ENCODE data around the gene TERT.
"Not testable (repeated sequence)": the region's sequence is repeated elsewhere in the genome, so short reads cannot be mapped to it uniquely, and the experiment has no call there.

The TERT gene

GRCh38 chr5:1330847-1331831 lies 36.3 kb upstream of the TERT start:
- DNase-seq, result no peak

GRCh38 chr5:1330146-1330846 lies 35.4 kb upstream of the TERT start:
- no peak for DNase-seq

GRCh38 chr5:1329111-1329579 lies 34.3 kb upstream of the TERT start:
- no peak for DNase-seq

- DNase-seq, result not testable (repeated sequence)
Measured at GRCh38 chr5:1328237-1329110, 33.6 kb upstream of the TERT start.

- DNase-seq, result not testable (repeated sequence)
Measured at GRCh38 chr5:1326901-1327756, 32.3 kb upstream of the TERT start.

DNA sequence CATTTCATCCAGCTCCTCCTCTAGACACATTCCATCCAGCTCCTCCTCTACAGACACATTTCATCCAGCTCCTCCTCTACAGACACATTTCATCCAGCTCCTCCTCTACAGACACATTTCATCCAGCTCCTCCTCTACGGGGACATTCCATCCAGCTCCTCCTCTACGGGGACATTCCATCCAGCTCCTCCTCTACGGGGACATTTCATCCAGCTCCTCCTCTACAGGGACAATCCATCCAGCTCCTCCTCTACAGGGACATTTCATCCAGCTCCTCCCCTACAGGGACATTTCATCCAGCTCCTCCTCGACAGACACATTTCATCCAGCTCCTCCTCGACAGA lies 31.6 kb upstream of the TERT start:
- not testable (repeated sequence) for DNase-seq

DNA sequence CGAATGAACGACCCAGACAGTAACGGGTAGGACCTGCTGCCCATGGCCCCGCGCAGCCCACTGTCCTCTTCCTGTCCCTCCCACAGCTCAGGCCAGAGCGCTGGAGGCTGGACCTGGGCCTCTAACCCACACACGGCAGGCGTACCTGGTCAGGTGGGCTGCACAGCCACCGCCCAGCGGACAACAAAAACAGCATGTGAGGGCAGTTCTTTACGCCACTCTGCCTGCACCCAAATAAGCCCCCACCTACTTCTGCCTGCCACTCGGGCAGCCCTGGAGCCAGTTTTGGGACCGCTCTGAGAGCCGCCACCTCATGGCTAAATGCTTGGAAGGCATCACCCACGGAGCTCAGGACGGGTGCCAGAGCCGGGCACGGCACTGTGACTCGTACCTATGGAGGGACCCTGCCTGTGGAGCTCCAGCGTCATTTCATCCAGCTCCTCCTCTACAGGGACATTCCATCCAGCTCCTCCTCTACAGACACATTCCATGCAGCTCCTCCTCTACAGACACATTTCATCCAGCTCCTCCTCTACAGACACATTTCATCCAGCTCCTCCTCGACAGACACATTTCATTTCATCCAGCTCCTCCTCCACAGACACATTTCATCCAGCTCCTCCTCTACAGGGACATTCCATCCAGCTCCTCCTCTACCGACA lies 31.1 kb upstream of the TERT start:
- DNase-seq, result no peak

DNA sequence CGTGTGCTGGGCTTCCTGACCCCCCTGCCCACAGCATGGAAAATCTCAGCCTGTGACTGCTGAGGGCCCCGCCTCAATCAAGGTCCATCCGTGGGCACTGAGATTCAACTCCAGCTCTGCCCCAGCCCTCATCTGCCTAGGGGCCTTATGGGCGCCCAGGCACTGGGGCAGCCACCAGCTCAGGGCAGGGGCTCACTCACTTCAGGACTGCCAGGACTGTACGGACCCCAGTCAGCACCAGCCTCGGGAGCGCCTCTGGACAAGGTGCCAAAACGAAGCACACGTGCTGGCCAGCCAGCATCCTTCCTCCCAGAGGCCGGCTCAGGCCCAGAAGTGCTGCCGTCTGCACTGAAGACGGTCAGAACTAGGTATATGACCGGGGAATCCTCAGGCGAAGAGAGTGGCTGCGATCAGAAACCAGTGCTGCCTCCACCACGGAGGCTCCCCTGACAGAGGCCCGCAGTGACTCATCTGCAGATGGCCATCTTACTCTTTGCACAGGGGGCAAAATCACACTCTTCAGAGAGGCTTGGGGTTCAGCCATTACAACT lies 30.4 kb upstream of the TERT start:
- DNase-seq, result no peak

GRCh38 chr5:1324719-1325190 lies 29.9 kb upstream of the TERT start:
- DNase-seq, result no peak

GRCh38 chr5:1324301-1324700 lies 29.4 kb upstream of the TERT start:
- no peak for DNase-seq

DNA sequence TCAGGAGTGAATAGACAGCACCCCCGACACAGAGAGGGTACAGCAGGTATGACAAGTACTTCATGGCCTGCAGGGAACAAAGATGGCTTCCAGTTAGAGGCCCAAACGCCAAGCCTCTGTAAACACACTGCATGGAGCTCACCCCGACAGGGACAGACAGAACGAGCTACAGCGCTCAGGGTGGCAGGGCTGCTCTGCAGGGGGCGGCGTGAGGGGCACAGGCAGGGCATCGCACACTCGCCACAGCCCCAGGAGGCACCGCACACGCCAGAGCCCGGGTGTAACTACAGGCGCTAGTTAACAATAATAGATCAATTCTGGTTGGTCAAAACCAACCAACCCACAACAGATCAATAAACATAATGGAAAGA lies 28.9 kb upstream of the TERT start:
- no peak for DNase-seq

- no peak for DNase-seq
Measured at GRCh38 chr5:1322955-1323802, 28.3 kb upstream of the TERT start.

DNA sequence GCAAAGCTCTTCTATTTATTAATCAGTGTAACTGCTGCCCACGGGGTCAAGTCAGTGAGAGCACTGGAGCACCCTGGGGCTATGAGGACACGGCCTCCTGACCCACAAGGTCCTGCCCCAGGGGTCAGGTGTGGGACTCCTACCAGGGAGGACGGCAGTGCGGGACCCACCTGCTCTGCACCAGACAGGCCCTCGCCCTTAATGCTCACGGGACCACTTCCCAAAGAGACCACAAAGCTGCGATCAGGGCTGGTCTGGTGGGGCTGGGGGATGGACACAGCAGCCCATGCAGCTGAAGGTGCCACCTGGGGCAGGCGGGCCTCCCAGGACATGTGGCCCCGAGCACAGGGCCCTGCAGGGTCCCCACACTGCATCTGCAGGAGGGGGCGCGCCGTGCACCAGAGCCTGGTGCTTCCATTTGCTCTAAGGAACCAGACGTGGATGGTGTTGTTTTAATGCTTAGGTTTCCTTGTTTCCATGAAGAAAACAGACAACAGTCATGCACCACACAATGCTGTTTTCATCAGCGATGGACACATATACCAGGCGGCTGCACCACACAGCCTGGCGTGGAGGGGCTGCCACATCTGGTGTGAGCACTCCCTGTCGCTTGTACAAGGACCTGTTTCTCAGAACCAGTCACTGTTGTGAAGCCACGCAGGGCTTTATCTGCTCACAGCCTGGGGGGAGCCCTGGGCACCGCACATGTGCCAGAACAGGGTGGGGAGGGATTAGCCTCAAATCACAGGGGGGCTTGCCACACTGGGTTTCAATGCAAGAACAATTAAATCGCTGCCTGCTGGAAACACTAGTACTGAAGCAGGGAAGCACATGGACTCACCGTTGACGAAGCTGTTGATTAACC lies 27.4 kb upstream of the TERT start:
- DNase-seq, result no peak

- DNase-seq, result no peak
Measured at GRCh38 chr5:1321576-1321975, 26.7 kb upstream of the TERT start.

- no peak for DNase-seq
Measured at GRCh38 chr5:1320436-1321344, 25.8 kb upstream of the TERT start.

DNA sequence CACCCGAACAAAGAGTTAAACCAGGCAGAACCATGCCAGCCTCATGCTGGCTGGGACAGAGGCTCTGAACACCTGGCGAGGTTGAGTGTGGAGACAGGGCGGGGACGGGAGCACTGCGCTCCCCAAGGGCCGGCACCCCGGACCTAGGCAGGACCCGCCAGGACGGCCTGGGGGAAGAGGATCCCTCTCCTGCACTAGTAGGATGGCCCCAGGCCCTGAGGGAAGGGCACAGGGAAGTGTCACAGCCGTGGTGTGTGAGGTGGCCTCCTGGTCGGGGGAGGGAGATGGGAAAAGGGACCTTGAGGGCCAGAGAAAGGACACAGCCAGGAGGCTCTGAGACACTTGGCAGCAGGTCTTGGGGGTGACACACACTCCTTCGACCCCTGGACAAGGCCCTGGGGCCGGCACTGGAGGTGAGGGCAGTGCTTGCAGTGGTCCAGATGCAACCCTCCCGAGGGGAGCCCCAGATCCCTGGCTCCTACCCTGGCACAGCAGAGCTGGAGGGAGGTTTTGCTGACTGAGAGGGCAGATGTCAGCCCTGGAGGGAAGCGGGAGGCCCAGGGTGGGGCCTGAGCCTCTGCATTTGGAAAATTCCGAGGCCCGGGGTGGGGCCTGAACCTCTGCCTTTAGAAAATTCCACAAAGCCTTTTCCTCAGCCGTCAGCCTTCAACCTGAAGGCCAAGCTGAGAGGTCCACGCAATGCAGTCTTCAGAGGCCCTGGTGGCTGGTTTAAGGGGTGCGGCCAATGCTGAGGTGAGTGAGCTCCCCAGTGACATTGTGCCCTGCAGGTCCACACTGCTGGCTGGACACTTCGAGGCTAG lies 24.8 kb upstream of the TERT start:
- DNase-seq, result no peak

DNA sequence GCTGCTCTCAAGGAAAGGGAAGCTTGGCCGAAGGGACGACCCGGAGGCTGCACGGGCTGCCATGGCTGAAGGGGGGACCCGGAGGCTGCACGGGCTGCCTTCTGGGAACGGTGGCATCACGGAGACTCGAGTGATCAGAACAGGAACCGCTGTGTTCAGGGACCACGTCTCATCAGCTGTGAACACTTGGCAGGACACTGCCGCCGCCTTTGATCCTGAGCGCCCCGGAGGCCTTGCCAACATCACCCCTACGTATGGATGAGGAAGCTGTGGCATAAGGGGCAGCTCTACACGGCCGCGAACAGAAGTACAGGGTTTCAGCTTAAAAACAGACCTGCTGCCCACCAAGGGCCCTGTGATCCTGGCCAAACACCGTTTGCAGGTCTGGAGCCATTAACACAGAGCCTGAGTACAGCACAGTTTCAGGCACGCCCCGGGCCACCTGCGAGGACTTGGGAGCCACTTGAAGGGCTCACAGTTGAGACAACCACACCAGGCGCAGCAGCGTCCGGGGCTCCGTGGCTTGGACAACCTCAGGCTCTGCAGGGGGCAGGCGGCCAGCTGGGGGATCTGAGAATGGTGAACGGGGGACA lies 23.9 kb upstream of the TERT start:
- DNase-seq, result no peak
